Mesothelial cell of epicardium (in vitro differentiated cells): Measurements from ENCODE around the gene BTAF1. TPM values are rescaled to one million over a fixed set of nuclear protein-coding genes. Genes with fewer than 3 reads are reported as not detected.

Experiments used
- DNase-seq, 2 experiments: peaks; one replicate each; pipeline ENCODE4 v3.0.0; 2021; ENCODE audit warnings: low spot score in 2 of 2; ENCODE audit not compliant: unreplicated experiment in 2 of 2
- H3K27ac Mint-ChIP-seq: 2 replicates; pipeline ENCODE4 v1.8.0; 2021; ENCODE audit warnings: mixed read lengths
- H3K27me3 Mint-ChIP-seq: 2 replicates; pipeline ENCODE4 v1.8.0; 2021; ENCODE audit warnings: low read depth, mixed read lengths
- H3K36me3 Mint-ChIP-seq: 2 replicates; pipeline ENCODE4 v1.8.0; 2021; ENCODE audit warnings: mixed read lengths
- H3K4me1 Mint-ChIP-seq: 2 replicates; pipeline ENCODE4 v1.8.0; 2021; ENCODE audit warnings: mixed read lengths
- H3K4me3 Mint-ChIP-seq: 2 replicates; pipeline ENCODE4 v1.8.0; 2021; ENCODE audit warnings: mild to moderate bottlenecking, moderate library complexity, mixed read lengths
- H3K9me3 Mint-ChIP-seq: 2 replicates; pipeline ENCODE4 v1.8.0; 2021; ENCODE audit warnings: mixed read lengths
- total RNA-seq: library from RNA; stranded (reverse); gene quantifications from 3 replicates; pipeline ENCODE4 v1.2.1, GENCODE V29; 2021
- TF ChIP-seq, protein P1 (sequence below): fragments of 200-600 bp; sonication (generic); IDR thresholded peaks from one replicate; pipeline ENCODE4 v1.5.0; 2021; ENCODE audit warnings: antibody characterized with exemption; ENCODE audit not compliant: unreplicated experiment

BTAF1 gene
- total RNA-seq, 1 donor from 2014 or later, result 54.2 TPM

DNA sequence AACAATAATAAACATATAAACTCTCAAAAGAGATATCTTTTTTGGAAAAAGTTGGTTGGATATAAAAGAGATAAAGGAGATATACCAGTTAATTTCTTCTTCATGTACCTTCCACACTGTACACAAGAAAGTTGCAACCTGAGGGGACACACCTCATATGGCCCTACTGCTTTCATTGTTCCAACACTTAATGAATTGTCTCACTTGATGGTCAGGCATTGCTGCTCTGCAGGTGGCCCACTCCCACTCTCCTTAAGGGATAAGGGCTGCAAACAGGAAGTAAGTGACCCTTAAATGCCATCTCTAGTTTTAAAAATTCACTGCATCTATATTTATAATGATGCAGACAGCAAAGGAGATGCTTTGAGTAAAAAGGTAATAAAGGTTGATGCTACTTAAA is 152.3 kb downstream of the BTAF1 start:
- Mint-ChIP-seq H3K4me1 (no peaks in the 10 kb centered on the region), H3K27me3 (no peaks in the 10 kb centered on the region), H3K36me3 (peaks cover 5% of the 10 kb centered on the region), H3K27ac (no peak overlapping the region), H3K4me3 (no peak overlapping the region), H3K9me3 (no peaks in the 10 kb centered on the region)
- TF ChIP-seq, protein P1, sequence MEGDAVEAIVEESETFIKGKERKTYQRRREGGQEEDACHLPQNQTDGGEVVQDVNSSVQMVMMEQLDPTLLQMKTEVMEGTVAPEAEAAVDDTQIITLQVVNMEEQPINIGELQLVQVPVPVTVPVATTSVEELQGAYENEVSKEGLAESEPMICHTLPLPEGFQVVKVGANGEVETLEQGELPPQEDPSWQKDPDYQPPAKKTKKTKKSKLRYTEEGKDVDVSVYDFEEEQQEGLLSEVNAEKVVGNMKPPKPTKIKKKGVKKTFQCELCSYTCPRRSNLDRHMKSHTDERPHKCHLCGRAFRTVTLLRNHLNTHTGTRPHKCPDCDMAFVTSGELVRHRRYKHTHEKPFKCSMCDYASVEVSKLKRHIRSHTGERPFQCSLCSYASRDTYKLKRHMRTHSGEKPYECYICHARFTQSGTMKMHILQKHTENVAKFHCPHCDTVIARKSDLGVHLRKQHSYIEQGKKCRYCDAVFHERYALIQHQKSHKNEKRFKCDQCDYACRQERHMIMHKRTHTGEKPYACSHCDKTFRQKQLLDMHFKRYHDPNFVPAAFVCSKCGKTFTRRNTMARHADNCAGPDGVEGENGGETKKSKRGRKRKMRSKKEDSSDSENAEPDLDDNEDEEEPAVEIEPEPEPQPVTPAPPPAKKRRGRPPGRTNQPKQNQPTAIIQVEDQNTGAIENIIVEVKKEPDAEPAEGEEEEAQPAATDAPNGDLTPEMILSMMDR, result no peak
- no peak for DNase-seq

- Mint-ChIP-seq H3K4me3 (no peak overlapping the region), H3K4me1 (no peaks in the 10 kb centered on the region), H3K27me3 (no peaks in the 10 kb centered on the region), H3K27ac (no peak overlapping the region), H3K9me3 (no peaks in the 10 kb centered on the region), H3K36me3 (peaks cover 11% of the 10 kb centered on the region)
- TF ChIP-seq, protein P1, result no peak
- no peak for DNase-seq
Measured at GRCh38 chr10:92076722-92077121, 153.2 kb downstream of the BTAF1 start.

- Mint-ChIP-seq H3K36me3 (peaks cover 11% of the 10 kb centered on the region), H3K4me1 (peaks cover under 1% of the 10 kb centered on the region), H3K4me3 (no peak overlapping the region), H3K27me3 (no peaks in the 10 kb centered on the region), H3K27ac (no peak overlapping the region), H3K9me3 (no peaks in the 10 kb centered on the region)
- TF ChIP-seq, protein P1, result no peak
- no peak for DNase-seq
Measured at GRCh38 chr10:92079003-92079402, 155.4 kb downstream of the BTAF1 start.

Other genes with a start within 250 kb of the BTAF1 start
- gene TNKS2, start 125.3 kb upstream of the BTAF1 start, total RNA-seq, result 53.7 to 54.2 TPM (median 53.8 TPM) in 3 replicates
- 3.5 to 3.7 TPM (median 3.6 TPM) in 3 replicates for gene FGFBP3, start 14.3 kb upstream of the BTAF1 start, total RNA-seq